ENCODE measurements around the gene KDM6B.
A peak's percentile ranks its signal among the peaks of the same experiment; 100 is the strongest.

The KDM6B gene

GRCh38 chr17:7864995-7865650, 31.1 kb downstream of the KDM6B start (continued):
- TF ChIP-seq PRDM2 (tag by site-specific recombination; IDR thresholded peaks at IDR 0.05; ENCODE audit: borderline replicate concordance) (no peak), TRIM28 (IDR thresholded peaks at IDR 0.05; ENCODE audit: borderline replicate concordance, low read length) (peak; percentile 16; the same call in 1 of the 2 replicates), ZNF214 (tag by site-specific recombination; IDR thresholded peaks at IDR 0.05; ENCODE audit: borderline replicate concordance) (no peak)
- TF ChIP-seq, protein P1, sequence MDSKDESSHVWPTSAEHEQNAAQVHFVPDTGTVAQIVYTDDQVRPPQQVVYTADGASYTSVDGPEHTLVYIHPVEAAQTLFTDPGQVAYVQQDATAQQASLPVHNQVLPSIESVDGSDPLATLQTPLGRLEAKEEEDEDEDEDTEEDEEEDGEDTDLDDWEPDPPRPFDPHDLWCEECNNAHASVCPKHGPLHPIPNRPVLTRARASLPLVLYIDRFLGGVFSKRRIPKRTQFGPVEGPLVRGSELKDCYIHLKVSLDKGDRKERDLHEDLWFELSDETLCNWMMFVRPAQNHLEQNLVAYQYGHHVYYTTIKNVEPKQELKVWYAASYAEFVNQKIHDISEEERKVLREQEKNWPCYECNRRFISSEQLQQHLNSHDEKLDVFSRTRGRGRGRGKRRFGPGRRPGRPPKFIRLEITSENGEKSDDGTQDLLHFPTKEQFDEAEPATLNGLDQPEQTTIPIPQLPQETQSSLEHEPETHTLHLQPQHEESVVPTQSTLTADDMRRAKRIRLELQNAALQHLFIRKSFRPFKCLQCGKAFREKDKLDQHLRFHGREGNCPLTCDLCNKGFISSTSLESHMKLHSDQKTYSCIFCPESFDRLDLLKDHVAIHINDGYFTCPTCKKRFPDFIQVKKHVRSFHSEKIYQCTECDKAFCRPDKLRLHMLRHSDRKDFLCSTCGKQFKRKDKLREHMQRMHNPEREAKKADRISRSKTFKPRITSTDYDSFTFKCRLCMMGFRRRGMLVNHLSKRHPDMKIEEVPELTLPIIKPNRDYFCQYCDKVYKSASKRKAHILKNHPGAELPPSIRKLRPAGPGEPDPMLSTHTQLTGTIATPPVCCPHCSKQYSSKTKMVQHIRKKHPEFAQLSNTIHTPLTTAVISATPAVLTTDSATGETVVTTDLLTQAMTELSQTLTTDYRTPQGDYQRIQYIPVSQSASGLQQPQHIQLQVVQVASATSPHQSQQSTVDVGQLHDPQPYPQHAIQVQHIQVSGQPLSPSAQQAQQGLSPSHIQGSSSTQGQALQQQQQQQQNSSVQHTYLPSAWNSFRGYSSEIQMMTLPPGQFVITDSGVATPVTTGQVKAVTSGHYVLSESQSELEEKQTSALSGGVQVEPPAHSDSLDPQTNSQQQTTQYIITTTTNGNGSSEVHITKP (tag by site-specific recombination; IDR thresholded peaks at IDR 0.05): peak; percentile 49

- Histone ChIP-seq H3K36me3 (ENCODE audit: control insufficient read depth in 2 of 2, insufficient read depth in 1 of 2, low read length in 2 of 2) (peaks cover 37 to 62% of the 10 kb centered on the region in 2 experiments), H3K27ac (ENCODE audit: extremely low read depth, low read depth, low read length) (no peak overlapping the region), H3K4me1 (ENCODE audit: control insufficient read depth, insufficient read depth, low read length) (peaks cover under 1% of the 10 kb centered on the region), H3K4me3 (ENCODE audit: low read depth, low read length) (no peak overlapping the region), H3K9me3 (ENCODE audit: control insufficient read depth, insufficient read depth, low read depth, low read length) (no peaks in the 10 kb centered on the region)
- POLR2A ChIA-PET: interaction anchor here (1.1 to 1.3 kb wide), 2 partner anchors 11 to 15 kb away, joined by 3 read pairs; no protein-coding TSS in a partner anchor
- CTCF ChIA-PET: interaction anchor here (1.5 to 14.4 kb wide), 2 partner anchors 30 to 120 kb away, joined by 5 to 141 read pairs; no protein-coding TSS in a partner anchor
- TF ChIP-seq WT1 (tag by site-specific recombination; IDR thresholded peaks at IDR 0.05) (no peak), ZBTB8A (tag by site-specific recombination; IDR thresholded peaks at IDR 0.05) (no peak), ZNF354C (tag by site-specific recombination; IDR thresholded peaks at IDR 0.05; ENCODE audit: borderline replicate concordance, low read depth) (no peak)
Observed at GRCh38 chr17:7867881-7868329, 33.9 kb downstream of the KDM6B start.

DNA sequence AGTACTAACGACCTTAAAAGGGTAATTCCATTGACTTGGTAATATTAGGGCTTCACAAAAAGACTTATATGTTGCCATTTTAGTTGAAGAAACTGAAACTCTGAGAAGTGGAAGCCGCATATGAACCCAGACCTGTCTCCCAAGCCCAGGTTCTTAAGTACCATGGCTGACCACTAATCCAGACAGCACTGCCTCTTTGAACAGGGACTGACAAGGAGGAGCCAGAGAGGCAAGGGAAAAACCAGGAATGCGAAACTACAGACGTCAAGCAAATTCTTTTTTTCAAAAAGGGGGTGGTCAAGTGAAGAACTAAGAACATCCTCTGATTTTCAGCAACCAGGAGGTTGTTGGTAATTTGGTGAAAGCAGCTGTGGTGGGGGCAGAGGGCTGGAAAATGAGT, 39.0 kb downstream of the KDM6B start:
- H3K27ac ChIP-seq (ENCODE audit: extremely low read depth, low read depth, low read length): no peak overlapping the region
- H3K9me3 ChIP-seq (ENCODE audit: control insufficient read depth, insufficient read depth, low read depth, low read length): no peaks in the 10 kb centered on the region
- peaks cover 48 to 63% of the 10 kb centered on the region in 2 experiments for H3K36me3 ChIP-seq (ENCODE audit: control insufficient read depth in 2 of 2, insufficient read depth in 1 of 2, low read length in 2 of 2)
- CTCF ChIA-PET: interaction anchor here (1.4 to 3.1 kb wide), 3 partner anchors 9 to 40 kb away, joined by 7 to 21 read pairs (median 9); no protein-coding TSS in a partner anchor
- POLR2A ChIA-PET: no interaction called here
- H3K4me1 ChIP-seq (ENCODE audit: control insufficient read depth, insufficient read depth, low read length): no peaks in the 10 kb centered on the region
- TF ChIP-seq ZBTB8A (tag by site-specific recombination; IDR thresholded peaks at IDR 0.05) (no peak), ZBTB20 (tag by site-specific recombination; IDR thresholded peaks at IDR 0.05) (no peak)
- H3K4me3 ChIP-seq (ENCODE audit: low read depth, low read length): no peak overlapping the region
